NCI-H1930 (cell line): ENCODE results near the gene NARS2.
"Not testable (repeated sequence)": the region's sequence is repeated elsewhere in the genome, so short reads cannot be mapped to it uniquely, and the experiment has no call there.

Experiments used
- DNase-seq, 2 experiments: peaks; one replicate each; lab custom pipeline; 2025; lab: John Stamatoyannopoulos, UW

Gene NARS2

GRCh38 chr11:78476066-78476465, 98.6 kb downstream of the NARS2 start:
- DNase-seq, result no peak

DNA sequence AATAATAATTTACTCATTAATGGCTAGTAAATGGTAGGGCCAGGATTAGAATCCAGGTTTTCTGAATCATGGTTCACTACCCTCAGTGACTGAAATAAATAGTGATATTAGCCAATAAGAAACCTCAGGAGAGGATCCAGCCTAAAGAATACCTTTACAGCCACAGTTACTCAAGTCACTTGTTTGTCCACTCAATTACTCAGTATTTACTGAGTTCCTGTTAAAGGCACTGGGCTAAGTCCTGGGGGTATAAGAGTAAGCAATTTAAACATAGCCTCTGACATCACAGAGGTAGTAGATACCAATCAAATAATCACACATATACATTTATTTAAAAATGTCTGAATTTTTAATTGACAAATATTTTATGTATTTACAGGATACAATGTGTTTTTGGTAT, 100.2 kb downstream of the NARS2 start:
- no peak for DNase-seq

- no peak for DNase-seq
These were observed 101.8 kb downstream of the NARS2 start for GRCh38 chr11:78472905-78473304.

DNA sequence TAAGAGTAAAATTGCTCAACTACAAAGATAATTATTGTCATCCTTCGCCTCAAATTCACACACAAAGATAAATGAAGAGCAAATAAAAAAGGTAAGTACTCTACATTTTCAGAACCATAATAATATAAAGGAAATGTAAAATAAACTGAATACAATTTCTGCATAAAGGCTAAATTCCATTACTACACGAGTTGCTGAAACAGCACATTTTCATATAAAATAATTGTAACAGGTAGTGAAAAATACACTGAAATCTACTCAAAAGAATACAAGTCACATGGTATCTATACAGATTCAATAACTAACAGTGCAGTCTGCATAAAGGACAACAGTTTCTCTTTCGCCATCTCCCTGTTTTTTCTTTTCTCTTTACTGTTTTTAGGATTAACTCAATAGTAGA, 102.3 kb downstream of the NARS2 start:
- DNase-seq, result no peak

GRCh38 chr11:78470861-78471442, 103.7 kb downstream of the NARS2 start:
- DNase-seq, result no peak

GRCh38 chr11:78469896-78470295, 104.8 kb downstream of the NARS2 start:
- DNase-seq, result no peak

- DNase-seq, result no peak
These were observed 106.7 kb downstream of the NARS2 start for GRCh38 chr11:78467931-78468330.

DNA sequence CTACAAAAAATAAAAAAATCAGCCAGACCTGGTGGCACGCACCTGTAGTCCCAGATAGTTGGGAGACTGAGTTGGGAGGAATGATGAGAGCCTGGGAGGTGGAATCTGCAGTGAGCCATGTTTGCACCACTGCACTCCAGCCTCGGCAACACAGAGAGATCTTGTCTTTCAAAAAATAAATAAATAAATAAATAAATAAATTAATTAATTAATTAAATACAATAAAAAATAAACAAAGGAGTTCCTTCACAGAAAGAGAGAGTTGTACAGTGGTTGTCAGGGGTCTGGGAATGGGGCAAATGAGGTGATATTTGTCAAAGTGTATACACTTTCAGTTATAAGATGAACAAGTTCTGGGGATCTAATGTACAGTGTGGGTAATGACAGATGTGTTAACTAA, 107.3 kb downstream of the NARS2 start:
- DNase-seq, result no peak

DNA sequence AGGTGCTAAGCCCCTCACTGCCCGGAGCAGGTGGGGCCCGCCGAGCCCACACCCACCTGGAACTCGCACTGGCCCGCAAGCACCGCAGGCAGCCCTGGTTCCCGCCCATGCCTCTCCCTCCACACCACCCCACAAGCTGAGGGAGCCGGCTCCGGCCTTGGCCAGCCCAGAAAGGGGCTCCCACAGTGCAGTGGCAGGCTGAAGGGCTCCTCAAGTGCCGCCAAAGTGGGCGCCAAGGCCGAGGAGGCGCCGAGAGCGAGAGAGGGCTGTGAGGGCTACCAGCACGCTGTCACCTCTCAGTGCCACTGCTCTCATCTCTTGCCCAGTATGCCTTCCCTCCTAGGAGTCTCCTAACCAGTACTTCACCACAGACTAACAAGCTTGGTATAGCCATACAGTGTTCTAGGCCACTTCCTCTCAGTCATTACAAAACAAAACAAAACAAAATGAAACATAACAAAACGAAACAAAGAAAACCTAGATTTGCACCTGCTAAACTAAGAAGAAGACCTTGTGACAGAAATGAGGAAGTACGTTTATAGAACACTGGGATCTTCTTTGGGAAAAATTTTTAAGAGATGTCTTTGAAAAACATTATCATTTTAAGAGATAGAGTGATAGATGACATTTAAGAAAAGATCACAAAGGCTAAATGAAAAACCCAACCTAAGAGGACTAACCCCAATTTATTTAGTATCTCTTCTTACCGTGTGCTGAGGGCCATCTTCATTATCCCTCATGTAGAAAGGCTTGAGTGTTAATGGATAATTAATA, 109.3 kb downstream of the NARS2 start:
- no peak for DNase-seq

GRCh38 chr11:78464787-78465168, 109.9 kb downstream of the NARS2 start:
- not testable (repeated sequence) for DNase-seq

- DNase-seq, result no peak
These were observed 114.2 kb downstream of the NARS2 start for GRCh38 chr11:78460471-78460870.

GRCh38 chr11:78459738-78460137, 114.9 kb downstream of the NARS2 start:
- no peak for DNase-seq

DNA sequence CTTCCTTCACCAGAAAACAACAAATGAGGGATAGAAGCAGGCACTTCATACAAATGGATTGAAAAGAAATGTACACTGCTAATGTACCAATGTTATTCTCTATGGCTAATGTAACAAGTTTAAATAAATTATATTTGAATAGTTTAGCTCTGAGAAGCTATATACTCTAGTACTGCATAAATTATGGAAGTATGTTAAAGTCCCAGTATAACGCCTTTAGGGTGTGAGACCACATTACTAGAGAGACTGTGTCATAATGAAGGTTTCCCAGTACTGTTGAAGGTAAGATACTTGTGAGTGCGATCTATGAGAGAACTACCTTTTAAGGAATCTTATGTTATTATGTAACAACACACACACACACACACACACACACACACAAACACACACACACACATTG, 117.2 kb downstream of the NARS2 start:
- no peak for DNase-seq

DNA sequence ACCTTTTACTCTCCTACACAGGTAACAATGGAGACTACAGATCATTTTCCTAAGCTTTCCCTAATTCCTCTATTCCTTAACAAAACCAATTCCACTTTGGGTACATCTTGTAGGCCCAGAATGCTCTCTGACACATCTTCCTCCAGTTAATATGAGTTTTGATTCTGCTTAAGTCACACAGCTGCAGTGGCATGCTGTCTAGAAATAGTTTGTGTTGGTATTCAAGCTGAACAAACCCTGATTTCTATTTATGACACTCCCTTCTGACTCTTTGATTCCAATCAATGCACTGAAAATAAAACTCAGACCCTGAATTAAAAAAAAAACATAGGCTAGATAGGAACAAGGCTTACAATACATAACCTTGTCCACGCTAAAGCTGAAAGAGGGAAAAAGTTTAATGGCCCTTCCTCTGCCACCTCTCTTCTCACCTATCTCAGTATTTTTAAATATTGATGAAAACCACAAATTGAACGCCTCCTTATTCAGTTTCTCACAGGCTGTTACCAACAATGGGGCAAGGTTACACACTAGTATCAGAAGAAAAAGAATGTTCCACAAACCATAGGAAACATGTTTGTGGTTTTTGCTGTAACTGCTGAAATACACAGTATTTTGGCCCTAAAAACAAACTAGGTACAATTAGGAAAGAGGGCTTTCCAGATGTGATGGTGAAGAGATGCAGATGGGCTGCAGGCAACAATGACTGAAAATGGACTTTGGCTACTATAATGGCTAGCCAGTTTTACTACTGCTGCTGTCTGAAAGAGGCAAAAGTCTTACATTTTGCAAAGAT, 121.3 kb downstream of the NARS2 start:
- no peak for DNase-seq

- no peak for DNase-seq
These were observed 123.1 kb downstream of the NARS2 start for GRCh38 chr11:78451371-78452150.

GRCh38 chr11:78450866-78451265, 123.8 kb downstream of the NARS2 start:
- no peak for DNase-seq

DNA sequence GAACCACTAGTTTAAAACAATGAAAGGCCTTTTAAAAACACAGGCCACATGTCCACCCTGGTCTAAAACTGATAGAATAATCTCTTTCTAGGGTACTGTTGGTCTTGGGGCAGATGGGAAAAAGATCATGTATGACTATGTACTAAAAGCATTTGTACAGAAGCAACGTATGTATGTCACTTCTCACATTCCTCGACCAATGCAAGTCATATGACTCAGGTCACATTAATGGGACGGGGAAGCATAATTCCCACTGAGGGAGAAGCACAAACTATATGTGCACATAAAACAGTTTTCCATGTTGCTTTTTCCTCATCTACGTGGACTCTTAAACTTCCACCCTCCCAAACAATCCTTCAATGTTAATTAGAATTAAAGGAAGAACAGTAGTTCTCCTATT, 124.8 kb downstream of the NARS2 start:
- no peak for DNase-seq

GRCh38 chr11:78446210-78446609, 128.5 kb downstream of the NARS2 start:
- DNase-seq, result no peak

DNA sequence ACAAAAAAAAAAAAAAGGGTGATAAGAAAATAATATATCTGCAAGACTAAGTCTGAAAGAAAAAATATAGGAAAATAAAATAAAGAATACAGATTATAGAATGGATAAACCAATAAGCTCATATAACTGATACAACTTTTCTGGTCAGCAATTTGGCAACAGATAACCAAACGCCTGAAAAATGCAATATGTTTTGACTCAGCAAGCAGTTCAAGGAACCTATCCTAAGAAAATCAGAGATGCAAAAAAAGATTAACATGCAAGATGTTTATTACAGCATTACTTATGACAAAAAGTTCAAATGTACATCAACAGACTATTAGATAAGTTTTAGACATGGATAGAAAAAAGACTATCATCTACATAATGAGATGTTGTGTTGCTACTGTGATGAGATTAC, 129.9 kb downstream of the NARS2 start:
- DNase-seq, result no peak

DNA sequence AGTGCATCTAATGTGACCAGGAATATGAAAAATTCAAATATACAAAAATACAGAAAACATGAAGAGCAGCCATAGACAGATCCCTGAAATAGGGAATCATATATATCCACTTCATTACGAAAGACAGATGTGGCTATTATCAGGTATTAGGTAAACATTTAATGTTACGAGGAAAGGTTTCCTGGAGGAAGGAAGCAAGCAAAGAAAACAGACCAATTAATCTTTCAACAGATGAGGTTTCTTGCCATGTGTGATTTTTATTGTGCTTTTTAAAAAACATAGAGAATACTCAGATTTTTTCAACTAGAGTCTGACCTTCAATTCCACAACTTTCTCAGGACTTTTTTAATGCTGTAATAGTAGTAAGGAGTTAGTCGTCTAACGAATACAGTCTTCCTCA, 132.7 kb downstream of the NARS2 start:
- DNase-seq, result no peak

DNA sequence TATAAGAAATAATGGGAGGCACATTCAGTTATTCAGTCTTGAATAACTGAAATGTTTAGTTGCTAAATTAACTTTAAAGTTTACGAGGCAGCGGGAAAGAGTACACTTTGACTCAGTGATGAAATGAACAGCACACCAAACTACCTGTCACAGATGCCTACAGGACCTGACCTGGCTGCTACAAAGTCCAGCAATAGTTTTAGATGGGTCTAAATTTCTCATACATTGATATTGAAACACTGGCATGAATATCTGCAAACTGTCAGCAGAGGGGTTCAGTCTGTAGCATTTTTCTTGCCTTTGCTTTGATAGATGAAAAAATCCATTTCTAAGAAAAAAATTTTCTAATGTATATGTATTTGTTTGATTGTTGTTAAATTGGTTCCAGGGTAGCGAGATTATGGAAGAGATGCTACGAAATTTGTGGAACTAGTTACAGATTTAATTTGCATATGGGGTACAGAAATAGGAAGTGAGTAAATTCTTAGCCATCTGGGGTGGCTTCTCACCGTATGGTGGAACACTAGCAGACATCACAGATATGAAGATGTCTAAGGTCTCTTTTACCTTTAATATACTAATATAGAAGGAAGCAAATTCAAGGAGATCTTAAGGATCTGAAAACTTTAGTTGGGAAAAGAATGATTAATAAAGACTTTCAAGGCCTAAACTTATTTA, 136.2 kb downstream of the NARS2 start:
- no peak for DNase-seq

DNA sequence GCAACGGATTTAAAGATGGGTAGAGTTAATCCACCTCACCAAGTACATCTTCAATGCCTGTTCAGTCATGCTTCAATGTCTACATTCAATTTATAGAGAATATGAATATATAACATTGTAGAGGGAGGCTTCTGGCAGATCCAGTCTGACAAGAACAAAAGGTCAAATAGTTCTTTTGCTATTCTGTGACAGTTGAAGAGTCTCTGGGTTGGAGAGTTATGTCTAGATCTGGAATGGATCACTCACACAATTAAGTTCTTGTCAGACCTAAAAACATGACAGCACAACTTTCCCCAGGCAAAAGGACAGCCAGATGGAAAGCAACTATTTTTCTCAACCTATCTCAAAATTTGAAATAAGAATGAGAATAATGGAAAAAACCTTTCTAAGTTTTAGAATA, 141.7 kb downstream of the NARS2 start:
- no peak for DNase-seq
